ENCODE measurements around the gene TMC5.

The TMC5 gene

DNA sequence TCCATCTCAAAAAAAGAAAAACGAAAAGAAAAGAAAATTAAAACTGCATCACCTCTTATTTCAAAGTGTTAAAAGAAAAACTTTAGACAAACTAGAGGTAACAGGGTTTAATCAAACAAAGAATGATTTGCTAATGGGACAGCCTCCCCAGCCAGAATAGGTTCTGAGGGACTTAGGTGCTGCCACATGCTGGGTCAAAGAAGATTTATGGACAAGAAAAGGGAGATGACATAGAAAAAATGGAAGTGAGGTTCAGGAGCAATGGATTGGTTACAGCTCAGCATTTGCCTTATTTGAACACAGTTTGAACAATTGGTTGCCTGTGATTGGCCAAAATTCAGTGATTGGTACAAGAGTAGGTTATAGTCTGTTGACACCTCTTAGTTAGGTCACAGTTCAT, 21.1 kb downstream of the TMC5 start:
- TF ChIP-seq, protein P1, sequence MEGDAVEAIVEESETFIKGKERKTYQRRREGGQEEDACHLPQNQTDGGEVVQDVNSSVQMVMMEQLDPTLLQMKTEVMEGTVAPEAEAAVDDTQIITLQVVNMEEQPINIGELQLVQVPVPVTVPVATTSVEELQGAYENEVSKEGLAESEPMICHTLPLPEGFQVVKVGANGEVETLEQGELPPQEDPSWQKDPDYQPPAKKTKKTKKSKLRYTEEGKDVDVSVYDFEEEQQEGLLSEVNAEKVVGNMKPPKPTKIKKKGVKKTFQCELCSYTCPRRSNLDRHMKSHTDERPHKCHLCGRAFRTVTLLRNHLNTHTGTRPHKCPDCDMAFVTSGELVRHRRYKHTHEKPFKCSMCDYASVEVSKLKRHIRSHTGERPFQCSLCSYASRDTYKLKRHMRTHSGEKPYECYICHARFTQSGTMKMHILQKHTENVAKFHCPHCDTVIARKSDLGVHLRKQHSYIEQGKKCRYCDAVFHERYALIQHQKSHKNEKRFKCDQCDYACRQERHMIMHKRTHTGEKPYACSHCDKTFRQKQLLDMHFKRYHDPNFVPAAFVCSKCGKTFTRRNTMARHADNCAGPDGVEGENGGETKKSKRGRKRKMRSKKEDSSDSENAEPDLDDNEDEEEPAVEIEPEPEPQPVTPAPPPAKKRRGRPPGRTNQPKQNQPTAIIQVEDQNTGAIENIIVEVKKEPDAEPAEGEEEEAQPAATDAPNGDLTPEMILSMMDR (conservative IDR thresholded peaks at IDR 0.05; ENCODE audit: control insufficient read depth, insufficient read depth, low read depth, low read length), result no peak
- no peak for DNase-seq (ENCODE audit: low read depth)

DNA sequence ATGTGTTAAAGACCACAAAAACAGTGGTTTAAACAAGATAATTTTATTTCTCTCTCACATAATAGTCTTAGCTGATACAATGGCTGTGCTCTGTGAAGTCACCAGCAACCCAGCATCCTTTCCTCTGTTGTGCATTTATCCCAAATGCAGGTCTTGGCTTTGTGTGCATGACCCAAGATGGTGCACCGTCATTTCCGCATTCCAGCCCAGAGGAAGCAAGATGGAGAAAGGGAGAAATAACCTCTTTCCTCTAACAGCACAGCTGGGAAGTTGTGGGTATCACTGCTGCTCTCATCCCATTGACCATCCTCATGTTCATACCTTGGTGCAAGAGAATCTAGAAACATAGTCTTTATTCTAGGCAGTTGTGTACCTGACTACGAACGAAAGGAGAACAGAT, 21.8 kb downstream of the TMC5 start:
- TF ChIP-seq, protein P1 (conservative IDR thresholded peaks at IDR 0.05; ENCODE audit: control insufficient read depth, insufficient read depth, low read depth, low read length), result no peak
- no peak overlapping the region for H3K4me3 ChIP-seq (ENCODE audit: control insufficient read depth, low read depth, low read length)
- DNase-seq (ENCODE audit: low read depth), result no peak

More for the DNA sequence above, 21.1 kb downstream of the TMC5 start:
- H3K4me3 ChIP-seq (ENCODE audit: control insufficient read depth, low read depth, low read length), result no peak overlapping the region

DNA sequence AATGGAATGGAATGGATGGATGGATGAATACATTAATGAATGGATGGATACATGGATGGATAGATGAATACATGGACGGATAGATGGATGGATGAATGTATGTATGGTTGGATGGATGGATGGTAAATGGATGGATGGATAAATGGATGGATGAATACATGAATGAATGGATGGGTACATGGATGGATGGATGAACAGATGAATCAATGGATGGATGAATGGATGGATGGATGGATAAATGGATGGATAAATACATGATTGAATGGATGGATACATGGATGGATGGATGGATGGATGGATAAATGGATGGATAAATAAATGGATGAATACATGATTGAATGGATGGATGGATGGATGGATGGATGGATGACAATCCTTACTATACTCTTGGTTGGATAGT, 26.0 kb downstream of the TMC5 start:
- no peak for DNase-seq (ENCODE audit: low read depth)
- TF ChIP-seq, protein P1 (conservative IDR thresholded peaks at IDR 0.05; ENCODE audit: control insufficient read depth, insufficient read depth, low read depth, low read length), result no peak
- no peak overlapping the region for H3K4me3 ChIP-seq (ENCODE audit: control insufficient read depth, low read depth, low read length)

DNA sequence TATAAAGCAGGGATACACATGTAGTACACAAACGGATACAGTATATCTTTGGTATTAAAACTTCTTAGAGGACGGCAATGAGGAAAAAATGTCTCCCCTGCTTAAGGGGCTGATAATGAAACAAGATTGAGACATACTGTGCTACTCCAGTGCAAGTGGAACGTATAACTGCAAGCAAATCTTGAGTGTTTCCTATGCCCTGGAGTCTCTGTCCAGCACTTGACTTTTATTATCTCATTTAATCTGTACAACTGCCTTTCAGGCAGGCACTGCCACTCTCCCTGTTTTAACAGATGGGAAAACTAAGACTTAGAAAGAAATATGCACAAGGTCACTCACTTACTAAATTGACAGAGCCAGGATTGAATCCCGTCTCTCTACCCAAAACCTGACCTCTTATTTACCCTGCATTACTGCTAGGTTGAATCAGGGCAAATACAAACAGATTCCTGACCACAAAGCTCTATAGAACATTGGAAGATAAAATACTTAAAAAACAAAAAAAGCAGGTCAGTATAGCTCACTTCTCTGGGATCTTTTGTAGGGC, 28.7 kb downstream of the TMC5 start:
- TF ChIP-seq, protein P1 (conservative IDR thresholded peaks at IDR 0.05; ENCODE audit: control insufficient read depth, insufficient read depth, low read depth, low read length), result no peak
- no peak for DNase-seq (ENCODE audit: low read depth)
- H3K4me3 ChIP-seq (ENCODE audit: control insufficient read depth, low read depth, low read length), result no peak overlapping the region

DNA sequence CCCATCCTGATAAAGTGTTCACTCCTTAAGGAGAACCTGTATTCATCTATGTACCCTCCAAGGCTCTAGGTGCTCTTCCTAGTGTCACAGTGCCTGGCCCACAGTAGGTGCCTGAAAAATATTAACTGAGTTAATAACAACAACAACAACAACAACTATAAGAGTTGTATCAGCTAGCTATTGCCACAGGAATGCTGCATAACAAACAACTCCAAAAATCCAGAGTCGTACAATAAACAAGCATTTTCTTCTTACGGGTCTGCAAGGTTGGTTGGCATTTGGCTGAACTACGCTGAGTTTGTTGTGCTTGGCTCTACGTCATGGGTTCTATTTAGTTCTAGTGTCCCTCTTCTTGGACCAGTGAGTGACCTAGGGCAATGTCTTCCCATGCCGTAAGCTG, 29.2 kb downstream of the TMC5 start:
- TF ChIP-seq, protein P1 (conservative IDR thresholded peaks at IDR 0.05; ENCODE audit: control insufficient read depth, insufficient read depth, low read depth, low read length), result no peak
- H3K4me3 ChIP-seq (ENCODE audit: control insufficient read depth, low read depth, low read length), result no peak overlapping the region
- no peak for DNase-seq (ENCODE audit: low read depth)

DNA sequence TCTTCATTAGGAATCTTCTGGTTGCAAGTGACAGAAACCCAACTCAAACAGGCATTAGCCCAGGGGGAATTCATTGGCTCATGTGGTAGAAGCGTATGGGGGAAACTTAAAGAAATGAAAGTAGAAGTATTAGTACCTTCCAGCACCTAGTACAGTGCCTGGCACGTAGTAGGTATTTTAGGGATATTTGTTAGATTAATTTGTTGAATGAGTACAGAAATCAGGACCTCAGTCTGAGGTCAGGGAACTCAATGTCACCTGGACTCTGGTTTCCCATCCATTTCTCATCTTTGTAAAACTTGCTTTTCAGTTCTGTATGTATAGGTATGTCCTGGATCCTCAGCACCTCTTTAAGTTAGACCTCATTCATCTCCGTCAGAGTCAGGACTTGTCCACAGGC, 32.5 kb downstream of the TMC5 start:
- TF ChIP-seq, protein P1 (conservative IDR thresholded peaks at IDR 0.05; ENCODE audit: control insufficient read depth, insufficient read depth, low read depth, low read length), result no peak
- no peak for DNase-seq (ENCODE audit: low read depth)
- H3K4me3 ChIP-seq (ENCODE audit: control insufficient read depth, low read depth, low read length), result no peak overlapping the region

All from fibroblast of mammary gland (primary cell).